Smooth muscle cell of trachea (primary cell): Measurements from ENCODE around the gene PPCDC. TPM values are rescaled to one million over a fixed set of nuclear protein-coding genes. Genes with fewer than 3 reads are reported as not detected.

Experiments used
- total RNA-seq: library from RNA; depleted of rRNA; stranded (reverse); fragments of >200 nt; gene quantifications from 2 replicates; pipeline ENCODE4 v1.2.1, GENCODE V29; 2014

The PPCDC gene
- total RNA-seq, result 9.2 and 10.3 TPM in 2 replicates

GRCh38 chr15:75023181-75023871 is at the start of gene PPCDC:
Gene PPCDC (plus strand): TSS chr15:75023590. CDS start chr15:75028319, 4,729 bp downstream.

GRCh38 chr15:74995182-74995778 is 28.1 kb upstream of the PPCDC start, which contains the start of gene SCAMP5:
Gene SCAMP5 (plus strand): TSS chr15:74995563. CDS start chr15:75011840, 16,277 bp downstream.

Other genes with a start within 250 kb of the PPCDC start
- 24.4 and 30.9 TPM in 2 replicates for gene CSK, start 241.5 kb upstream of the PPCDC start, total RNA-seq
- 0.15 TPM in 1 of 2 replicates, not detected in the other for gene LMAN1L, start 210.8 kb upstream of the PPCDC start, total RNA-seq
- gene CPLX3, start 197.0 kb upstream of the PPCDC start, total RNA-seq, result not detected in 2 replicates
- 13.7 and 19.2 TPM in 2 replicates for gene ULK3, start 180.4 kb upstream of the PPCDC start, total RNA-seq
- 20.1 and 26.1 TPM in 2 replicates for gene SCAMP2, start 150.2 kb upstream of the PPCDC start, total RNA-seq
- 55.3 and 97.9 TPM in 2 replicates for gene MPI, start 133.5 kb upstream of the PPCDC start, total RNA-seq
- gene FAM219B, start 116.7 kb upstream of the PPCDC start, total RNA-seq, result 43.1 and 59.2 TPM in 2 replicates
- gene COX5A, start 85.5 kb upstream of the PPCDC start, total RNA-seq, result 28.6 and 59.9 TPM in 2 replicates
- gene RPP25, start 66.8 kb upstream of the PPCDC start, total RNA-seq, result 2.0 and 6.3 TPM in 2 replicates
- gene SCAMP5, start 28.0 kb upstream of the PPCDC start, total RNA-seq, result 0.15 and 2.2 TPM in 2 replicates
- gene C15orf39, start 178.3 kb downstream of the PPCDC start, total RNA-seq, result 3.8 and 4.8 TPM in 2 replicates
- 0.15 TPM in 1 of 2 replicates, not detected in the other for gene GOLGA6C, start 234.7 kb downstream of the PPCDC start, total RNA-seq